ENCODE results near the gene BLID.
A peak's percentile ranks its signal among the peaks of the same experiment; 100 is the strongest.

Gene BLID

DNA sequence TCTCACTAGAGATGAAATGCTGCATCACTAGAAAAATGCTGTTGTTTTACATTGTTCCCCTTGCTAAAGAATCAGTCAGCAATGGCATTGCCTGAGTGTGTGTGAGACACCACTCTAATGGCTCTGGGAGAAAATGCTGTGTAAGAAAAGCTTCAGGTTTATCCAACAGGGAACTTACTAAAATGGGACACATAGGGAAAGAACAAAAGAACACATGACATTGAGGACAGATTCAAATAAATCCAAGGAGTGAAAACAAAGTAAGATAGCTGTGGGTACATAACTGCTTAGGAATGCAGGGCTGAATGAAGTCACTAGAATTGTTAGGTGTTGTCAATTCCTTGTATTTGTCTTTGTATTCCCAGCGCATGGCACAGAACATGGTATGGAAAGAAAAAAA lies 24.2 kb downstream of the BLID start:
- Histone ChIP-seq H3K4me1 (ENCODE audit: control insufficient read depth in 2 of 2, insufficient read depth in 1 of 2, low read depth in 1 of 2, low read length in 2 of 2) (peaks cover 0 to under 1% of the 10 kb centered on the region in 2 donors), H3K9me3 (replicated peaks in 1 of 2; ENCODE audit: control insufficient read depth in 2 of 2, insufficient read depth in 1 of 2, low read depth in 1 of 2, low read length in 2 of 2) (no peaks in the 10 kb centered on the region), H3K18ac (ENCODE audit: low read length) (no peak overlapping the region), H4K91ac (ENCODE audit: low read depth, low read length, poor library complexity) (no peak overlapping the region), H3K14ac (ENCODE audit: low read length) (no peak overlapping the region), H2BK12ac (ENCODE audit: low read length) (no peak overlapping the region), H2AK5ac (ENCODE audit: low read depth, low read length) (no peak overlapping the region), H3K4me3 (ENCODE audit: low read length in 2 of 2) (no peak overlapping the region), H3K4me2 (ENCODE audit: insufficient read depth, low read length, poor library complexity, severe bottlenecking) (no peak overlapping the region), H3K79me1 (ENCODE audit: low read depth, low read length) (no peaks in the 10 kb centered on the region), H2AFZ (ENCODE audit: low read length) (no peak overlapping the region), H2BK120ac (ENCODE audit: low read depth, low read length) (no peak overlapping the region), H3K4ac (ENCODE audit: low read length) (no peak overlapping the region), H3K36me3 (replicated peaks in 1 of 2; ENCODE audit: control insufficient read depth in 2 of 2, insufficient read depth in 2 of 2, low read length in 2 of 2) (no peaks in the 10 kb centered on the region), H3K23ac (ENCODE audit: low read depth, low read length, poor library complexity) (no peak overlapping the region), H4K8ac (ENCODE audit: low read depth, low read length) (no peak overlapping the region), H2BK5ac (ENCODE audit: low read length) (no peak overlapping the region), H3K9ac (ENCODE audit: low read depth, low read length, poor library complexity) (no peak overlapping the region), H3K27ac (replicated peaks; ENCODE audit: low read length) (no peak overlapping the region), H2BK15ac (ENCODE audit: low read length) (no peak overlapping the region), H3K27me3 (ENCODE audit: control insufficient read depth in 3 of 3, insufficient read depth in 3 of 3, low read depth in 1 of 3, low read length in 3 of 3) (no peaks in the 10 kb centered on the region)
- DNase-seq (ENCODE audit: low spot score): no peak
- no CpG with 5 or more reads among the region's 1 CpG for WGBS, 2 donors (ENCODE audit: extremely low coverage in 2 of 2, insufficient read length in 2 of 2, insufficient replicate concordance in 1 of 2)

DNA sequence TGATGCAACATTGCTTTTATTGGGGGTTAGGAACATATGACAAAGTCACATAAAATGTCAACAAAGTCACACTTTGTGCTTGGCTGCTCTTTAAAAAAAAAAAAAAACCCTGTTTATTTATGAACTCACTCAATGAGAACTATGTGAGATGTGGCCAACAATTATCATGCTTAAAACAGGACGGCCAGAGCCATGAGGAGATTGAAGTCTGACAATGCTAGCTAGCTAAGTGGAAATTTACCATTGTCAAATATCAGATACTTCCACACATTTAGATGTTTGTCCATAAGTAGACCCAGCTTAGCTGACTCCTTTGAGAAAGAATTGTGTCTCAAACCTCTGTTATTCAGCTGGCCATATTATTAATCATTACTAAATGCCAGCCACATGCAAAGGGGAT lies 26.9 kb downstream of the BLID start:
- H2BK120ac ChIP-seq (ENCODE audit: low read depth, low read length): no peak overlapping the region
- no peak overlapping the region for H3K27ac ChIP-seq (replicated peaks; ENCODE audit: low read length)
- no peak overlapping the region for H2AK5ac ChIP-seq (ENCODE audit: low read depth, low read length)
- H3K9ac ChIP-seq (ENCODE audit: low read depth, low read length, poor library complexity): no peak overlapping the region
- no peak overlapping the region for H3K4me3 ChIP-seq (ENCODE audit: low read length in 2 of 2)
- H3K18ac ChIP-seq (ENCODE audit: low read length): no peak overlapping the region
- no CpG with 5 or more reads among the region's 1 CpG for WGBS, 2 donors (ENCODE audit: extremely low coverage in 2 of 2, insufficient read length in 2 of 2, insufficient replicate concordance in 1 of 2)
- H3K79me1 ChIP-seq (ENCODE audit: low read depth, low read length): no peaks in the 10 kb centered on the region
- H3K36me3 ChIP-seq (replicated peaks in 1 of 2; ENCODE audit: control insufficient read depth in 2 of 2, insufficient read depth in 2 of 2, low read length in 2 of 2): no peaks in the 10 kb centered on the region
- H4K8ac ChIP-seq (ENCODE audit: low read depth, low read length): no peak overlapping the region
- no peaks in the 10 kb centered on the region for H3K9me3 ChIP-seq (replicated peaks in 1 of 2; ENCODE audit: control insufficient read depth in 2 of 2, insufficient read depth in 1 of 2, low read depth in 1 of 2, low read length in 2 of 2)
- no peak overlapping the region for H2BK15ac ChIP-seq (ENCODE audit: low read length)
- H3K4ac ChIP-seq (ENCODE audit: low read length): no peak overlapping the region
- H2AFZ ChIP-seq (ENCODE audit: low read length): no peak overlapping the region
- H3K4me2 ChIP-seq (ENCODE audit: insufficient read depth, low read length, poor library complexity, severe bottlenecking): no peak overlapping the region
- H3K27me3 ChIP-seq (ENCODE audit: control insufficient read depth in 3 of 3, insufficient read depth in 3 of 3, low read depth in 1 of 3, low read length in 3 of 3): no peaks in the 10 kb centered on the region
- no peak overlapping the region for H3K23ac ChIP-seq (ENCODE audit: low read depth, low read length, poor library complexity)
- no peak overlapping the region for H3K14ac ChIP-seq (ENCODE audit: low read length)
- no peak overlapping the region for H4K91ac ChIP-seq (ENCODE audit: low read depth, low read length, poor library complexity)
- DNase-seq (ENCODE audit: low spot score): no peak
- H3K4me1 ChIP-seq (ENCODE audit: control insufficient read depth in 2 of 2, insufficient read depth in 1 of 2, low read depth in 1 of 2, low read length in 2 of 2): no peaks in the 10 kb centered on the region
- H2BK12ac ChIP-seq (ENCODE audit: low read length): no peak overlapping the region
- no peak overlapping the region for H2BK5ac ChIP-seq (ENCODE audit: low read length)

DNA sequence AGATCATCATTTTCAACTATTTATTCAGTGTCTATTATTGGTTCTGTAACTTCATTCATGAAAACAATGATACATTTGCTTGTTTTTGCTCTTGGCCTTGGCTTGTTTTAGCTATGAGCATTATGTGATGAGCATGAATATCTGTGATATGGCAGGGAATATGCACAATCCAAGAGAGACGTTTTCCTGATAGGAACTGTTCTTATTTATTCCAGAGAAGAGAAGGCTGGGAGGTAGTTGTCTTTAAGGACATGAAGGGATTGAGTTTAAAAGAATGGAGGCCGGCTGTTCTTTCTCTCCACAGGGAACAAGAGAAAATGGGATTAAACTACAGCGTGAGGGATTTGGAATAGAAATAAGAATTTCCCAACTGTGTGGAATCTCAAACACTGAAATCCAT lies 30.3 kb downstream of the BLID start:
- no peak overlapping the region for H3K18ac ChIP-seq (ENCODE audit: low read length)
- no peak overlapping the region for H3K4me3 ChIP-seq (ENCODE audit: low read length in 2 of 2)
- no peak overlapping the region for H3K27ac ChIP-seq (replicated peaks; ENCODE audit: low read length)
- H4K91ac ChIP-seq (ENCODE audit: low read depth, low read length, poor library complexity): no peak overlapping the region
- no peak overlapping the region for H2BK12ac ChIP-seq (ENCODE audit: low read length)
- H3K4me1 ChIP-seq (ENCODE audit: control insufficient read depth in 2 of 2, insufficient read depth in 1 of 2, low read depth in 1 of 2, low read length in 2 of 2): peaks cover 0 to 2% of the 10 kb centered on the region in 2 donors
- H3K27me3 ChIP-seq (ENCODE audit: control insufficient read depth in 3 of 3, insufficient read depth in 3 of 3, low read depth in 1 of 3, low read length in 3 of 3): no peaks in the 10 kb centered on the region
- H2AFZ ChIP-seq (ENCODE audit: low read length): peak overlapping the region; percentile 1
- H2BK15ac ChIP-seq (ENCODE audit: low read length): no peak overlapping the region
- no peak overlapping the region for H2AK5ac ChIP-seq (ENCODE audit: low read depth, low read length)
- no peaks in the 10 kb centered on the region for H3K9me3 ChIP-seq (replicated peaks in 1 of 2; ENCODE audit: control insufficient read depth in 2 of 2, insufficient read depth in 1 of 2, low read depth in 1 of 2, low read length in 2 of 2)
- no peak overlapping the region for H3K4ac ChIP-seq (ENCODE audit: low read length)
- no peak overlapping the region for H3K23ac ChIP-seq (ENCODE audit: low read depth, low read length, poor library complexity)
- H3K4me2 ChIP-seq (ENCODE audit: insufficient read depth, low read length, poor library complexity, severe bottlenecking): no peak overlapping the region
- no peak overlapping the region for H3K14ac ChIP-seq (ENCODE audit: low read length)
- no peak overlapping the region for H2BK120ac ChIP-seq (ENCODE audit: low read depth, low read length)
- no peaks in the 10 kb centered on the region for H3K36me3 ChIP-seq (replicated peaks in 1 of 2; ENCODE audit: control insufficient read depth in 2 of 2, insufficient read depth in 2 of 2, low read length in 2 of 2)
- H3K9ac ChIP-seq (ENCODE audit: low read depth, low read length, poor library complexity): no peak overlapping the region
- H4K8ac ChIP-seq (ENCODE audit: low read depth, low read length): no peak overlapping the region
- H2BK5ac ChIP-seq (ENCODE audit: low read length): no peak overlapping the region
- no peak for DNase-seq (ENCODE audit: low spot score)
- no CpG with 5 or more reads among the region's 3 CpGs for WGBS, 2 donors (ENCODE audit: extremely low coverage in 2 of 2, insufficient read length in 2 of 2, insufficient replicate concordance in 1 of 2)
- no peaks in the 10 kb centered on the region for H3K79me1 ChIP-seq (ENCODE audit: low read depth, low read length)

DNA sequence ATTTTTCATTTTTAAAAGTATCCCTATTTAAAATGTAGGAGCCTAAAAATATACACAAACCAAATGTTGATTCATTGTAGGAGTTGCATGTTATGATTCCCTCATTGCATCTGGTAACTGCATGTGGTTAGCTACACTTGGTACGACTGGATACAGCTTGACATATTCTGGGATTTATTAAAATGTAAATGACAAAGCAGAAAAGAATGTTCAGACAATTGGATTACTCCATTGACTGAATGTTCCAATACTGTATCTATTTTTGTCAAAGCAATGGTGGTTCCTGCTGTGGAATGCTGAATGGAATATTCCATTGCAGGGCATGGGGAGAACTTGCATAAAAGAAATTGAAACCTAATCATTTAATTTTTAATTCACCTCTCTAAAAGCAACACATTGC lies 30.8 kb downstream of the BLID start:
- no peak overlapping the region for H2AK5ac ChIP-seq (ENCODE audit: low read depth, low read length)

More for the DNA sequence above, 30.8 kb downstream of the BLID start:
- Histone ChIP-seq H3K4me1 (ENCODE audit: control insufficient read depth in 2 of 2, insufficient read depth in 1 of 2, low read depth in 1 of 2, low read length in 2 of 2) (peaks cover 0 to 2% of the 10 kb centered on the region in 2 donors), H3K14ac (ENCODE audit: low read length) (no peak overlapping the region), H3K4ac (ENCODE audit: low read length) (no peak overlapping the region), H3K27me3 (ENCODE audit: control insufficient read depth in 3 of 3, insufficient read depth in 3 of 3, low read depth in 1 of 3, low read length in 3 of 3) (no peaks in the 10 kb centered on the region), H4K91ac (ENCODE audit: low read depth, low read length, poor library complexity) (no peak overlapping the region), H2AFZ (ENCODE audit: low read length) (no peak overlapping the region), H2BK120ac (ENCODE audit: low read depth, low read length) (no peak overlapping the region), H3K4me2 (ENCODE audit: insufficient read depth, low read length, poor library complexity, severe bottlenecking) (no peak overlapping the region), H2BK15ac (ENCODE audit: low read length) (no peak overlapping the region), H4K8ac (ENCODE audit: low read depth, low read length) (no peak overlapping the region), H2BK12ac (ENCODE audit: low read length) (no peak overlapping the region), H2BK5ac (ENCODE audit: low read length) (no peak overlapping the region), H3K9me3 (replicated peaks in 1 of 2; ENCODE audit: control insufficient read depth in 2 of 2, insufficient read depth in 1 of 2, low read depth in 1 of 2, low read length in 2 of 2) (no peaks in the 10 kb centered on the region), H3K27ac (replicated peaks; ENCODE audit: low read length) (no peak overlapping the region), H3K4me3 (ENCODE audit: low read length in 2 of 2) (no peak overlapping the region), H3K36me3 (replicated peaks in 1 of 2; ENCODE audit: control insufficient read depth in 2 of 2, insufficient read depth in 2 of 2, low read length in 2 of 2) (no peaks in the 10 kb centered on the region), H3K9ac (ENCODE audit: low read depth, low read length, poor library complexity) (no peak overlapping the region), H3K18ac (ENCODE audit: low read length) (no peak overlapping the region), H3K23ac (ENCODE audit: low read depth, low read length, poor library complexity) (no peak overlapping the region), H3K79me1 (ENCODE audit: low read depth, low read length) (no peaks in the 10 kb centered on the region)
- WGBS, 2 donors (ENCODE audit: extremely low coverage in 2 of 2, insufficient read length in 2 of 2, insufficient replicate concordance in 1 of 2): no CpG with 5 or more reads among the region's 1 CpG
- DNase-seq (ENCODE audit: low spot score): no peak

Measured in neuronal stem cell (in vitro differentiated cells).